OCI-LY7 (cell line): ENCODE results near the gene ZBTB47. TPM values are rescaled to one million over a fixed set of nuclear protein-coding genes. Genes with fewer than 3 reads are reported as not detected.

Experiments used
- BruUV-seq: library from RNA; stranded (reverse); fragments of 400-500 nt; replicated peaks from 2 replicates; lab custom pipeline; 2021; lab: Mats Ljungman, UMichigan
- CTCF ChIA-PET: fragments of 300-600 bp; sonication (Branson Sonifier 250); formaldehyde crosslinking; loops from one replicate; lab custom pipeline; 2022; ENCODE audit warnings: antibody characterized with exemption; ENCODE audit not compliant: unreplicated experiment; lab: Charles Lee
- POLR2A ChIA-PET: fragments of 300-600 bp; sonication (Branson Sonifier 250); formaldehyde crosslinking; loops from one replicate; lab custom pipeline; 2022; ENCODE audit warnings: antibody characterized with exemption; lab: Charles Lee
- DNase-seq: peaks from one replicate; pipeline ENCODE4 v3.0.0-alpha.2; 2015; ENCODE audit warnings: low spot score
- H2AFZ ChIP-seq: fragments of 200-600 bp; sonication (generic), shearing (Covaris generic); 2 replicates; pipeline ENCODE4 v1.6.1; 2014; ENCODE audit warnings: mild to moderate bottlenecking, antibody characterized with exemption, low read length, moderate library complexity
- H3K27ac ChIP-seq: fragments of 200-600 bp; sonication (generic); 2 replicates; pipeline ENCODE4 v1.5.1; 2014; ENCODE audit warnings: mixed run types, low read depth, mild to moderate bottlenecking, moderate library complexity, low read length, inconsistent platforms; ENCODE audit not compliant: poor library complexity, severe bottlenecking
- H3K36me3 ChIP-seq: fragments of 200-600 bp; sonication (generic); 2 replicates; pipeline ENCODE4 v1.6.1; 2014; ENCODE audit warnings: mild to moderate bottlenecking, antibody characterized with exemption, low read length, moderate library complexity, mixed read lengths; ENCODE audit not compliant: insufficient read depth
- H3K4me1 ChIP-seq: fragments of 200-600 bp; sonication (generic); 2 replicates; pipeline ENCODE4 v1.5.1; 2014; ENCODE audit warnings: mild to moderate bottlenecking, low read length; ENCODE audit not compliant: insufficient read depth, poor library complexity, severe bottlenecking
- H3K4me2 ChIP-seq: fragments of 200-600 bp; sonication (generic); 2 replicates; pipeline ENCODE4 v1.6.1; 2014; ENCODE audit warnings: mild to moderate bottlenecking, low read length
- H3K4me3 ChIP-seq: fragments of 200-600 bp; sonication (generic); 2 replicates; pipeline ENCODE4 v1.5.1; 2014; ENCODE audit warnings: mild to moderate bottlenecking, low read depth, low read length; ENCODE audit not compliant: poor library complexity, severe bottlenecking
- H3K79me2 ChIP-seq: fragments of 200-600 bp; sonication (generic); 2 replicates; pipeline ENCODE4 v1.6.1; 2016; ENCODE audit warnings: low read depth, mild to moderate bottlenecking, low read length, moderate library complexity, mixed read lengths; ENCODE audit not compliant: insufficient read depth
- H3K9me2 ChIP-seq: fragments of 200-600 bp; sonication (generic); 2 replicates; pipeline ENCODE4 v1.6.1; 2016; ENCODE audit warnings: mild to moderate bottlenecking, low read length, mixed read lengths; ENCODE audit not compliant: insufficient read depth
- H3K9me3 ChIP-seq: fragments of 200-600 bp; sonication (generic); 2 replicates; pipeline ENCODE4 v1.6.1; 2014; ENCODE audit warnings: mild to moderate bottlenecking, mixed run types, low read length, mixed read lengths
- H4K20me1 ChIP-seq: fragments of 200-600 bp; sonication (generic); 2 replicates; pipeline ENCODE4 v1.6.1; 2014; ENCODE audit warnings: mild to moderate bottlenecking, antibody characterized with exemption, low read length, moderate library complexity, mixed read lengths; ENCODE audit not compliant: insufficient read depth
- EZH2phosphoT487 ChIP-seq: fragments of 200-600 bp; sonication (generic); IDR thresholded peaks from 2 replicates; pipeline ENCODE4 v1.6.1; 2018; ENCODE audit warnings: low read depth, borderline replicate concordance, mild to moderate bottlenecking, mixed run types, antibody characterized with exemption, low read length, moderate library complexity, mixed read lengths
- intact Hi-C: fragments of 100-400 bp; cut with micrococcal nuclease; formaldehyde crosslinking; loops from one replicate; pipeline ENCODE4 v1.10.0; 2022; ENCODE audit not compliant: unreplicated experiment
- total RNA-seq, 2 experiments: library from RNA; depleted of rRNA in 1 of 2; stranded (reverse); fragments of >200 nt in 1 of 2; shearing (Covaris generic) in 1 of 2; gene quantifications; 2 replicates each; pipeline ENCODE4 v1.2.3, GENCODE V29; 2014 to 2022
- TF ChIP-seq, protein P1 (sequence below): fragments of 200-600 bp; sonication (generic); conservative IDR thresholded peaks from 2 replicates; pipeline ENCODE4 v1.5.1; 2014; ENCODE audit warnings: mild to moderate bottlenecking, antibody characterized with exemption, low read length, moderate library complexity, mixed read lengths

The ZBTB47 gene
- total RNA-seq, 2 experiments from 2014 or later: 0.09 TPM; not detected in 1

GRCh38 chr3:42639192-42639591, 14.3 kb upstream of the ZBTB47 start:
- TF ChIP-seq, protein P1, sequence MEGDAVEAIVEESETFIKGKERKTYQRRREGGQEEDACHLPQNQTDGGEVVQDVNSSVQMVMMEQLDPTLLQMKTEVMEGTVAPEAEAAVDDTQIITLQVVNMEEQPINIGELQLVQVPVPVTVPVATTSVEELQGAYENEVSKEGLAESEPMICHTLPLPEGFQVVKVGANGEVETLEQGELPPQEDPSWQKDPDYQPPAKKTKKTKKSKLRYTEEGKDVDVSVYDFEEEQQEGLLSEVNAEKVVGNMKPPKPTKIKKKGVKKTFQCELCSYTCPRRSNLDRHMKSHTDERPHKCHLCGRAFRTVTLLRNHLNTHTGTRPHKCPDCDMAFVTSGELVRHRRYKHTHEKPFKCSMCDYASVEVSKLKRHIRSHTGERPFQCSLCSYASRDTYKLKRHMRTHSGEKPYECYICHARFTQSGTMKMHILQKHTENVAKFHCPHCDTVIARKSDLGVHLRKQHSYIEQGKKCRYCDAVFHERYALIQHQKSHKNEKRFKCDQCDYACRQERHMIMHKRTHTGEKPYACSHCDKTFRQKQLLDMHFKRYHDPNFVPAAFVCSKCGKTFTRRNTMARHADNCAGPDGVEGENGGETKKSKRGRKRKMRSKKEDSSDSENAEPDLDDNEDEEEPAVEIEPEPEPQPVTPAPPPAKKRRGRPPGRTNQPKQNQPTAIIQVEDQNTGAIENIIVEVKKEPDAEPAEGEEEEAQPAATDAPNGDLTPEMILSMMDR: no peak
- no peak for TF ChIP-seq EZH2phosphoT487
- H3K4me2 ChIP-seq: no peak overlapping the region
- H3K36me3 ChIP-seq: peaks cover 97% of the 10 kb centered on the region
- H2AFZ ChIP-seq: no peak overlapping the region
- CTCF ChIA-PET: no interaction called here
- H3K4me3 ChIP-seq: no peak overlapping the region
- H3K9me3 ChIP-seq: no peaks in the 10 kb centered on the region
- no peaks in the 10 kb centered on the region for H3K9me2 ChIP-seq
- no peak for DNase-seq
- no peaks in the 10 kb centered on the region for H3K4me1 ChIP-seq
- no TSS peak for BruUV-seq
- intact Hi-C loops: no loop called here
- H3K27ac ChIP-seq: no peak overlapping the region
- H4K20me1 ChIP-seq: peaks cover 7% of the 10 kb centered on the region; the same call in 1 of the 2 replicates
- POLR2A ChIA-PET: no interaction called here
- H3K79me2 ChIP-seq: no peaks in the 10 kb centered on the region

DNA sequence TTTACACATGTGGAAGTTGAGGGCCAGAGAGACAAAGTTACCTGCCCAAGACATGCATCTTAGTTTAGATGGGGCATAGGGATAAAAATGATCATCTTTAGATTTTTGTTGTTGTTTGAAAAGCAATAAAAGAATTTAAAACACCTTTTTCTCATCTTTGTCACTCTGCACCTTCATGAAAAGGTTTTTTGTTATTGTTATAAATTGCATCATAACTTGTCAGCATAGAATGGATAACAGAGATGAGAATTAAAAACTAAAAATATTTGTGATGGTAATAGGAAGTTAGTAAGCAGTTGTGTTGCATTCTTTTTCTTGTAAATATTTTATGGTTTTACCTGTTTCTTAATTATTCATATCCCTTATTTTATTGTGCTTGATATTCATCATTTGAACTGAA, 13.4 kb upstream of the ZBTB47 start:
- CTCF ChIA-PET: interaction anchor here (0.6 kb wide), 1 partner anchor 61 kb away, joined by 7 read pairs; no protein-coding TSS in a partner anchor
- DNase-seq: no peak
- Histone ChIP-seq H2AFZ (no peak overlapping the region), H3K36me3 (peaks cover 97% of the 10 kb centered on the region), H3K79me2 (no peaks in the 10 kb centered on the region), H3K27ac (no peak overlapping the region), H3K4me1 (no peaks in the 10 kb centered on the region), H3K9me2 (no peaks in the 10 kb centered on the region), H3K4me3 (no peak overlapping the region), H3K4me2 (no peak overlapping the region), H4K20me1 (peaks cover 7% of the 10 kb centered on the region; the same call in 1 of the 2 replicates), H3K9me3 (no peaks in the 10 kb centered on the region)
- POLR2A ChIA-PET: interaction anchor here (0.7 to 1.3 kb wide), 2 partner anchors 19 to 54 kb away, joined by 3 to 5 read pairs; no protein-coding TSS in a partner anchor
- intact Hi-C loops: no loop called here
- TF ChIP-seq, protein P1: no peak
- no peak for TF ChIP-seq EZH2phosphoT487
- BruUV-seq: no TSS peak

GRCh38 chr3:42640771-42641370, 12.6 kb upstream of the ZBTB47 start:
- no peaks in the 10 kb centered on the region for H3K79me2 ChIP-seq
- BruUV-seq: no TSS peak
- H3K4me2 ChIP-seq: no peak overlapping the region
- no peaks in the 10 kb centered on the region for H3K4me1 ChIP-seq
- no peak for DNase-seq
- TF ChIP-seq EZH2phosphoT487: no peak
- TF ChIP-seq, protein P1: no peak
- H4K20me1 ChIP-seq: peaks cover 7% of the 10 kb centered on the region; the same call in 1 of the 2 replicates
- intact Hi-C loops: no loop called here
- peaks cover 97% of the 10 kb centered on the region for H3K36me3 ChIP-seq
- no peaks in the 10 kb centered on the region for H3K9me3 ChIP-seq
- no peak overlapping the region for H3K27ac ChIP-seq
- H2AFZ ChIP-seq: no peak overlapping the region
- CTCF ChIA-PET: interaction anchor here (0.6 kb wide), 1 partner anchor 60 kb away, joined by 7 read pairs; no protein-coding TSS in a partner anchor
- no peaks in the 10 kb centered on the region for H3K9me2 ChIP-seq
- POLR2A ChIA-PET: interaction anchor here (0.7 to 1.3 kb wide), 3 partner anchors 13 to 55 kb away, joined by 3 to 5 read pairs (median 4); no protein-coding TSS in a partner anchor
- no peak overlapping the region for H3K4me3 ChIP-seq
